Bronchial epithelial cell (primary cell): ENCODE data around the gene PIGH. TPM values are rescaled to one million over a fixed set of nuclear protein-coding genes. Genes with fewer than 3 reads are reported as not detected.

ENCODE experiments used
- DNase-seq: peaks from one replicate; pipeline ENCODE4 v3.0.0-alpha.2; 2010; ENCODE audit warnings: low read depth
- FAIRE-seq: peaks from 2 replicates; lab custom pipeline; 2011; peaks lifted over from hg19 to GRCh38; lab: Jason Lieb, UNC
- H3K27me3 ChIP-seq: 2 replicates; pipeline ENCODE4 v1.5.1; 2011; ENCODE audit warnings: low read length; ENCODE audit not compliant: control insufficient read depth, insufficient read depth
- H3K36me3 ChIP-seq: 2 replicates; pipeline ENCODE4 v1.5.1; 2011; ENCODE audit warnings: low read length; ENCODE audit not compliant: control insufficient read depth, insufficient read depth
- H3K4me3 ChIP-seq: 2 replicates; pipeline ENCODE4 v1.5.1; 2011; ENCODE audit warnings: mild to moderate bottlenecking, low read depth, low read length, control low read depth
- CTCF ChIP-seq: IDR thresholded peaks from 2 replicates; pipeline ENCODE4 v1.5.1; 2011; ENCODE audit warnings: mild to moderate bottlenecking, moderate library complexity, low read length, control low read depth, inconsistent platforms; ENCODE audit not compliant: insufficient read depth, severe bottlenecking
- total RNA-seq: library from RNA; depleted of rRNA; stranded (reverse); fragments of >200 nt; gene quantifications from 2 replicates; pipeline ENCODE4 v1.2.1, GENCODE V29; 2014

Gene PIGH
- total RNA-seq, 1 donor from 2014 or later: 17.9 TPM

- peak; percentile 17 for DNase-seq
- peak overlapping the region; percentile 69 for H3K4me3 ChIP-seq
- TF ChIP-seq CTCF: no peak
- no peaks in the 10 kb centered on the region for H3K27me3 ChIP-seq
- peaks cover 2% of the 10 kb centered on the region for H3K36me3 ChIP-seq
- FAIRE-seq: no peak
Measured at GRCh38 chr14:67620217-67620785, 20.2 kb upstream of the PIGH start.

DNA sequence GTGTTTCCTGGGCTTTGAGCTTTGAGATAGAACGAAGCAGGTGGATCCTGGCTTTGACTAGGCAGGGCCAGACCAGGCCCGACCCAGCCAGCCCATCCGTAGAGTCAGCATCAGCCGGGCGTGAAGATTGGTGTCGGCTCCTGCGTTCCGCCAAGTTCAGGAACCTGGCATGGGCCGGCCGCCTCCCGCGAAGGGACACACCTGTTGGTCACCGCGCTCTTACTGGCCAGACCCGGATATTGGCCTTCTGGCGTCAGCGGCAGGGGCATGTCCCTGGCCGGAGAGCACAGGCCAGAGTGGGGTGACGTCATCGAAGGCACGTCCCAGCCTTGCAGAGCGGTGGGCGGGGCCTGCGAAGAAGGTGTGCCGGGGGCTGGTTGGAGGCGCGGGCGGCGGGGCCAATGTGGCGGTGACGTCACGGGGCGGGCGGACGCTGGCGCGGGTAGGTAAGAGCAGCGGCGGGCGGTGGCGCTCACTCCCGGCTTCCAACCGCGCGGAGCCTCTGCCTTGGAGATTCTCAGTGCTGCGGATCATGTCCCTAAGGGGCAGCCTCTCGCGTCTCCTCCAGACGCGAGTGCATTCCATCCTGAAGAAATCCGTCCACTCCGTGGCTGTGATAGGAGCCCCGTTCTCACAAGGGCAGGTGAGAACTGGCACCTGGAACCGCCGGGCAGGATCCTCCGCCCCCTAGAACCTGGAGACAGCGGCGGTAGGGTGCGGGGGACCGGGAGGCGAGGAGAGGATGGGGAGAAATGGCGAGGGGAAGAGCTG lies 19.6 kb upstream of the PIGH start, which contains the start of gene ARG2:
TSS of gene ARG2 (plus strand) at position 475 of the 771 bp plus-strand sequence. CDS start at position 533, 58 bp downstream.
- DNase-seq: peak; percentile 82
- H3K27me3 ChIP-seq: no peaks in the 10 kb centered on the region
- FAIRE-seq: no peak
- peaks cover under 1% of the 10 kb centered on the region for H3K36me3 ChIP-seq
- H3K4me3 ChIP-seq: peak within 1 kb of the TSS; percentile 69
- peak; percentile 19 for TF ChIP-seq CTCF

- FAIRE-seq (no peak), DNase-seq (peak; percentile 69)
- TF ChIP-seq CTCF: peak; percentile 56
- no peaks in the 10 kb centered on the region for H3K36me3 ChIP-seq
- no peaks in the 10 kb centered on the region for H3K27me3 ChIP-seq
- H3K4me3 ChIP-seq: no peak overlapping the region
Measured at GRCh38 chr14:67618617-67619063, 18.6 kb upstream of the PIGH start.

DNA sequence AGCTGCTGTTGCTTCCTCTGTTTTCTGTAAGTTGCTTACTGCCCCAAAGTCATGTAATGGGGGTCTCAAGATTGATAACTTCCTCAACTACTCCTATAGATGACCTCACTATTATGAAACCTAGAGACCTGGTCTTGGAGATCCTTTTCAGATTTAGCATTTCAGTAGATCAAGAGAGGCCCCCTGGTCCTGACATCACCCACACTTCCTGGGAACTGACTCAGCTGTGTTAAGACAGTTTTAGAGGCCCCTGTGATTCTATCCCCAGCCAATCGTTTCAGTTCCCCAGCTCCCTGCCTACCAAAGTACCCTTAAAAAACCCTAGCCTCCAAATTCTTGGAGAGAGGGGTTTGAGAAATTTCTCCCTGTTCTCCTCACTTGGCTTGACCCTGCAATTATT lies 10.4 kb upstream of the PIGH start:
- no peaks in the 10 kb centered on the region for H3K36me3 ChIP-seq
- no peaks in the 10 kb centered on the region for H3K27me3 ChIP-seq
- no peak overlapping the region for H3K4me3 ChIP-seq
- DNase-seq (no peak), FAIRE-seq (no peak)
- TF ChIP-seq CTCF: no peak

GRCh38 chr14:67609642-67610310 lies 9.7 kb upstream of the PIGH start:
- DNase-seq: no peak
- H3K4me3 ChIP-seq: no peak overlapping the region
- no peak for TF ChIP-seq CTCF
- H3K27me3 ChIP-seq: no peaks in the 10 kb centered on the region
- H3K36me3 ChIP-seq: no peaks in the 10 kb centered on the region
- FAIRE-seq: no peak
